Kidney epithelial cell (primary cell): ENCODE results near the gene CDH13. TPM values are rescaled to one million over a fixed set of nuclear protein-coding genes. Genes with fewer than 3 reads are reported as not detected.

Source experiments
- DNase-seq: peaks from one replicate; pipeline ENCODE4 v3.0.0-alpha.2; 2010; ENCODE audit warnings: low read depth
- H3K27me3 ChIP-seq: 2 replicates; pipeline ENCODE4 v1.6.0; 2011; ENCODE audit warnings: low read length; ENCODE audit not compliant: control insufficient read depth, insufficient read depth
- H3K36me3 ChIP-seq: 2 replicates; pipeline ENCODE4 v1.5.1; 2011; ENCODE audit warnings: low read length; ENCODE audit not compliant: control insufficient read depth, insufficient read depth
- H3K4me3 ChIP-seq: 2 replicates; pipeline ENCODE4 v1.5.1; 2011; ENCODE audit warnings: low read depth, mild to moderate bottlenecking, control low read depth, low read length
- CTCF ChIP-seq: IDR thresholded peaks from 2 replicates; pipeline ENCODE4 v1.5.1; 2011; ENCODE audit warnings: mild to moderate bottlenecking, moderate library complexity, low read length, control low read depth, inconsistent platforms; ENCODE audit not compliant: insufficient read depth, poor library complexity, severe bottlenecking
- total RNA-seq: library from RNA; depleted of rRNA; stranded (reverse); fragments of >200 nt; gene quantifications from 2 replicates; pipeline ENCODE4 v1.2.3, GENCODE V29; 2015

CDH13 gene
- total RNA-seq, 1 donor from 2014 or later: 32.8 TPM

DNA sequence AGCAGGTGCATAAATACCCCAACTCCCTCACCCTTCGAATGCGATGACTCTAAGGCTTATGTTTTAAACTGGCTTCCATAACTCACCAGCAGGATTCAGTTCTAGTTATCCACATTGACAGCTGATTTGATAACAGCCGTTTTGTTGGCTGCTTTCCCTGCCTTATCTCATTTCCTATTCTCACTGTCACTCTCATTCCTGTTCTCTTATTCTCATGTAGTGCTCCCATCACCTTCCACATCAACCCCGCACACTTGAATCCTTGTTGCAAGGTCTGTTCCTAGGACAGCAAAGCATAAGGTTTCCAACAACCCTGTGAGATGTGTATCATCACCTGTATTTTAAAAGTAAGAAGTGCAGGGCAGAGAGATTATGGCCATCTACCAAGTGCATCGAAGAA is 344.4 kb downstream of the CDH13 start:
- Histone ChIP-seq H3K4me3 (no peak overlapping the region), H3K36me3 (no peaks in the 10 kb centered on the region), H3K27me3 (no peaks in the 10 kb centered on the region)
- no peak for TF ChIP-seq CTCF
- DNase-seq: no peak

GRCh38 chr16:82972331-82972919 is 345.7 kb downstream of the CDH13 start:
- H3K4me3 ChIP-seq: no peak overlapping the region
- DNase-seq: no peak
- no peaks in the 10 kb centered on the region for H3K36me3 ChIP-seq
- TF ChIP-seq CTCF: no peak
- no peaks in the 10 kb centered on the region for H3K27me3 ChIP-seq

- no peak for TF ChIP-seq CTCF
- peaks cover 1% of the 10 kb centered on the region for H3K36me3 ChIP-seq
- no peaks in the 10 kb centered on the region for H3K27me3 ChIP-seq
- peak; percentile 12 for DNase-seq
- H3K4me3 ChIP-seq: no peak overlapping the region
Measured at GRCh38 chr16:82979406-82980111, 352.8 kb downstream of the CDH13 start.

DNA sequence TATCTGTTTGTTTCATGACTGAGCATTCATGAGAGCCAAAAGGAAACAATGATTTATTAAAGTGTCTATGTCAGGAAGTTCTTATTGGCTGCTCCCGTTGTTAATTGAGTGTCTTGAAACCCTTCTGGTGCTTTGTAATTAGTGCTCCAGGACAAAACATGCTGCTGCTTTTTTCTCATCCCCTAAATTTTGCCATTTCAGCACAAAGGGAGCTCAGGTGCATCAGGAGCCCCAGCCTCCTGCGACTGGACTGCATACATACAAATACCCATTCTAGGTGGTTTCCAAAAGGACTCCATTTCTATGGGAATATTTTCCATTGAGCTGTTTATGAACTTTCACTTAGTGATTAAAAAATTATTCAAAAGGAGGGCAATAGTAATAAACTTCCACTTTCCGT is 354.0 kb downstream of the CDH13 start:
- H3K27me3 ChIP-seq: no peaks in the 10 kb centered on the region
- H3K36me3 ChIP-seq: peaks cover 1% of the 10 kb centered on the region
- TF ChIP-seq CTCF: no peak
- no peak overlapping the region for H3K4me3 ChIP-seq
- no peak for DNase-seq

GRCh38 chr16:82987767-82988166 is 361.0 kb downstream of the CDH13 start:
- no peak for TF ChIP-seq CTCF
- Histone ChIP-seq H3K4me3 (no peak overlapping the region), H3K36me3 (no peaks in the 10 kb centered on the region), H3K27me3 (no peaks in the 10 kb centered on the region)
- peak; percentile 5 for DNase-seq

GRCh38 chr16:82990155-82990554 is 363.4 kb downstream of the CDH13 start:
- TF ChIP-seq CTCF: no peak
- H3K36me3 ChIP-seq: no peaks in the 10 kb centered on the region
- H3K4me3 ChIP-seq: no peak overlapping the region
- peak; percentile 9 for DNase-seq
- H3K27me3 ChIP-seq: no peaks in the 10 kb centered on the region
